GM12874 (cell line): ENCODE measurements around the gene FOXD3.
A peak's percentile ranks its signal among the peaks of the same experiment; 100 is the strongest.

Experiments used
- TF ChIP-seq, protein P1 (sequence below): IDR thresholded peaks from 2 replicates; pipeline ENCODE4 v1.5.1; 2011; ENCODE audit warnings: low read depth, mild to moderate bottlenecking, control low read depth, low read length, moderate library complexity; ENCODE audit not compliant: insufficient read depth

Gene FOXD3

DNA sequence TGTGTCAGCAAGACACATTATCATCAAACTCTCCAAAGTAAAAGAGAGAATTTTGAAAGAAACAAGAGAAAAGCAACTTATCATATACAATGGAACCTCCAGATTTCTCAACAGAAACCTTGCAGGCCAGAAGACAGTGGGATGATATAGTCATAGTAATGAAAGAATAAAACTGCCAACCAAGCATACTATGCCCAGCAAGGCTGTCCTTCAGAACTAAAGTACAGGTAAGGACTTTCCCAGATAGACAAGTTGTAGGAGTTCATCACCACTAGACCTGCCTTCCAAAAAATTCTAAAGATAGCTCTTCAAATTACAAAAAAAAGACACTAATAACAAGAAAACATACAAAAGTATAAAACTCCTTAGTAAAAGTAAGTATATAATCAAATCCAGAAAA, 33.2 kb upstream of the FOXD3 start:
- TF ChIP-seq, protein P1, sequence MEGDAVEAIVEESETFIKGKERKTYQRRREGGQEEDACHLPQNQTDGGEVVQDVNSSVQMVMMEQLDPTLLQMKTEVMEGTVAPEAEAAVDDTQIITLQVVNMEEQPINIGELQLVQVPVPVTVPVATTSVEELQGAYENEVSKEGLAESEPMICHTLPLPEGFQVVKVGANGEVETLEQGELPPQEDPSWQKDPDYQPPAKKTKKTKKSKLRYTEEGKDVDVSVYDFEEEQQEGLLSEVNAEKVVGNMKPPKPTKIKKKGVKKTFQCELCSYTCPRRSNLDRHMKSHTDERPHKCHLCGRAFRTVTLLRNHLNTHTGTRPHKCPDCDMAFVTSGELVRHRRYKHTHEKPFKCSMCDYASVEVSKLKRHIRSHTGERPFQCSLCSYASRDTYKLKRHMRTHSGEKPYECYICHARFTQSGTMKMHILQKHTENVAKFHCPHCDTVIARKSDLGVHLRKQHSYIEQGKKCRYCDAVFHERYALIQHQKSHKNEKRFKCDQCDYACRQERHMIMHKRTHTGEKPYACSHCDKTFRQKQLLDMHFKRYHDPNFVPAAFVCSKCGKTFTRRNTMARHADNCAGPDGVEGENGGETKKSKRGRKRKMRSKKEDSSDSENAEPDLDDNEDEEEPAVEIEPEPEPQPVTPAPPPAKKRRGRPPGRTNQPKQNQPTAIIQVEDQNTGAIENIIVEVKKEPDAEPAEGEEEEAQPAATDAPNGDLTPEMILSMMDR = no peak

DNA sequence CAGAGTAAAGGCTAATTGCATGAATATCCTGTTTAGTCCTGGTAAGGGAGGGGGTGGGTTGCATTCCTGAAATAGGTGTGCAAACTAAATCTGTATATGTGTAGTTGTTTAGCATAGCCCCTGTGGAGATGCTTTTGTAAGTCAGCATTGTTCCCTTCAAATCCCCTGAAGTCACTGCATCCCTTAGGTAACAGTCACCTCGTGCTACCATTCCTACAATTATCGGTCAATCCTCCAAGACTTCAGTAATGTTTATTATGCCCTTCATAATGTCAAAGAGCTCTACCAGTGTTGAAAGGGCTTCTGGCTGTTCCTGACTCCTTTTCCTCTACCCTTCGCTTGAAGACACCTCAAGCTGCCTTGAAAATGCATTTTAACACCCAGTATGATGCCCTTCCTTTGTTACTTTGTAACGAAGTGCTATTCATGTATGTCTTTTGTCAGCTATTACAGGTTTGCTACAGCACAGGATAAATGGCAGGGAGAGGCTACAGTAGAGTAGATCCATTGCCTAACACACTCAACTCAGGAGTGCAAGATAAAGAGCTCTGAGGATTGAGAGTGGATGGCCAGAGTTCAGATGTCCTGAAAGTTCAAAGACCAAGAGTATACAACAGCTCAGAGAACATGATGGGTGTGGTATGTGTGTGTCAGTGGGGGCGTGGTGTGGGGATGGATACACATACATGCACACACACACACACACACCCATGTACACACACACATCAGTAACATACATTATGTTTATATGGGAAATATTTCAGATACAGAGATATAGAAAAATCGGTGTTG, 27.4 kb upstream of the FOXD3 start:
- TF ChIP-seq, protein P1 = no peak

DNA sequence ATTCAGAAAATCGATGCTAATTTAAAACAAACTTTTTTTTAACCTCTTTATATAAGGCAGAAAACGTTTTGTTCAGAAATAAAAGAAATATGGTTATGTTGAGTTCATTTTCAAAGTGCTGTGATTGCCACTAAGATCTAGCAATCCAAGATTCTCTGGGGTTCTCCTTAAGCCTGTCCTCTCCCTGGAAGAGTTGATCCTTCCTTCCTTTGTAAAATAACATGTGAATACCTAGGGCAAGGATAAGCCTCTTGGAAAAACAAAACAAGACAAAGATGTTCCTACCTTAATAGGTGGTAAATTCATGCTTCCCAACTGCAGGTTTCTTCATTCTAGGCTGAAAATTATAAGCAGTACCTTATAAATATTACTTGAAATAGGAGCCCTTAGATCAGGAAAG, 18.0 kb upstream of the FOXD3 start:
- TF ChIP-seq, protein P1 = no peak

DNA sequence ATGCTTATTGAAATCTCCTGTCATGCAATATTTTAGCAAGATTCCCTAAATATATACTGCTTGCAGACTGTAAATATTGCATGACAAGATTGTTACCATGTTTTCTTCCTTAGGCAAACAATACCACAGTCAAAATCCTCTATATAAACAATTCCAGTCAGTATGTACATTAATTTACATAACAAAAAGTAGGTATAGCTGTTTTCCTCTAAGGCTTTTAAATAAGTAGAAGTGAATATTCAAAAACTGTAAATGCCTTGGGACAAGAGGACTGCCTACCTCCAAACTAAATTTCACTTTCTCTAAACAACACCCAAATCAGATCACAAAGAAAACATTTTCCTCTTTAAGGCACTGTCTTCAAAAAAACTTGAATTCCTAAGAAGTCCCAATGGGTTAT, 17.3 kb upstream of the FOXD3 start:
- TF ChIP-seq, protein P1 = no peak

DNA sequence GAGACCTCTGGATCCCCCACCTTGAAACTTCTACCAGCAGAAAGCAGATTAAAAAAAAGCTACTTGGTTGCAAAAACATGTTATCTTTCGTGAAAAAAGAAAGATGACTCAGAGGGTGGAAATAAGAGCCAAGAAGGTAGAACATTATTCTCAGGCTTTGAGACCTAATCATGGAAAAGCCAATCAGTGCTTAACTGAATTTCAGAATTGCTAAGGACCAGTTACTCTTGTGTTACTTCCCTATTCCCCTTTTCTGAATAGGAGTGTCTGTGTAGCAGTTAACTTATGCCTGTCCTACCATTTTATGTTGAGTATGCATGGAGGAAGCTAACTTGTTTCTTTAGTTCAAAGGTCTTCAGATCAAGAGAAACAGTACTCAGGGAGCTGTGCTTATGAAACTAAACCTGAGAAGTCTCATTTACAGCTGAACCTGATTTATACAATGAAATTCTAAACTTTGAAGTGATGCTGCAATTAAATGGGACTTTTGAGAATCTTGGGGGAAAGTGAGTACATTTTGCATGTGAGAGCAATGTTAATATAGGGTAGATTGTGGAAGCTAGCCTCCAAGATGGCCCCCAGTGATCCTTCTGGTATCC, 15.1 kb upstream of the FOXD3 start:
- TF ChIP-seq, protein P1 = no peak

DNA sequence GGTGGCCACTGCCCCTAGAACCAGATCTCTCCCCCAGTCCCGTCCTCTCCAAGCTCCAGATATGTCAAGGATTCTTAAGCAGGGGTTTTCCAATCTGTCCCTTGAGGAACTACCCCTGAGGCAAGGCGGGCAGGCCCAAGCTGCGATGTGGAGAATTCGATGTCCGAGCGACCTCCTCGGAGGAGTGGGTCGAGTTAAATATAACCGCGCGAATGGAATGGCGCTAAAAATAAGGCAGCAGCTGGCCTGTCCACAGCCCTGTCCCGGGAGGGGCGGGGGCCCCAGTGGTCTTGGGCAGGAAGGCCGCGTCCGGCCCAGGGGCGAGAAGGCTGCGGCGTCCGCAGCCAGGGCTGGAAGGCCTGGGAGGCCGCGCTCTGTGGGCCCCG, 5.8 kb upstream of the FOXD3 start:
- TF ChIP-seq, protein P1 = no peak

DNA sequence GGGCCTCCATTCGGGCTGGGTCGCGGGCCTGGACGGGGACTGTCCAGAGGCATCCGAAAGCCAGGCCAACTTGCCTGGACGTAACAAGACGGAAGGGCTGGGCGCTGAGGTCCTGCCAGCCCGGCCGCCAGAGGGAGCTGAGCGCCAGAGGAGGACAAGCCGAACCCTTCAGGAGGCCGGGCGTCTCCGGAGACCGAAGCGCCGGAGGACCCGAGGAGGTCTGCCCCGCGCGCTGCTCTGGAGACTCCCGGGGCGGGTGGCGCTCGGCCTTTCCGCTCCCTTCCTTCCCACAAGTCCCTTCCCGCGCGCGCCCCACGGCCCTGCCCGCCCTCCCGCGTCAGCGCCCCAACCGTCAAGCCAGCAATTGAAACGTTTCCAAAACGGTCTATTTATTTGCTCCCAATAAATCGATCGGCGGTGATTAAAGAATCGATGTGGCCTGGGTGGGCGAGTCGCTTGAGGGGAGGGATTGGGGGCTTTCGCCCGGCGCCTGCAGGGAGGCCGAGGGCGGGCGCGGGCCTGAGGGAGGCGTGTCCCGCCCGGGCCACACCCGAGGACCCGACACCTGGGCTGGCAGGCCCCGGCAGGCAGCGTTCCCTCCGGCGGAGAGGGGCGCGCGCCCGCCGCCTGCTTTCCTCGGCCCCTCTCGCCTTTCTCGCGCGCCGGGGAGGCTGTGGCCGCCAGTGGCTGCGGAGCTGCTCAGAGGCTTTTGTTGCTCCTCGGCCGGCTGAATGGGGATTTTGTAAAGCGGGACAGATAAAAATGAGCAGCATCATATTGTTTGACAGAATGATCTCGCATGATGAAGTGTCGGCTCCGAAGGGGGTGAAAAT, 5.2 kb upstream of the FOXD3 start:
- TF ChIP-seq, protein P1 = peak; percentile 86
